Astrocyte (in vitro differentiated cells and primary cell): ENCODE measurements around the gene MBD3L4.

Experiments used
- EZH2 ChIP-seq: IDR thresholded peaks from 2 replicates; pipeline ENCODE4 v1.6.1; 2012; ENCODE audit warnings: mild to moderate bottlenecking, low read length, inconsistent platforms; ENCODE audit not compliant: insufficient read depth
- TF ChIP-seq, protein P1 (sequence below): IDR thresholded peaks from 2 replicates; pipeline ENCODE4 v1.5.1; 2011; ENCODE audit warnings: low read depth, mild to moderate bottlenecking, inconsistent platforms, low read length, moderate library complexity; ENCODE audit not compliant: insufficient read depth

DNA sequence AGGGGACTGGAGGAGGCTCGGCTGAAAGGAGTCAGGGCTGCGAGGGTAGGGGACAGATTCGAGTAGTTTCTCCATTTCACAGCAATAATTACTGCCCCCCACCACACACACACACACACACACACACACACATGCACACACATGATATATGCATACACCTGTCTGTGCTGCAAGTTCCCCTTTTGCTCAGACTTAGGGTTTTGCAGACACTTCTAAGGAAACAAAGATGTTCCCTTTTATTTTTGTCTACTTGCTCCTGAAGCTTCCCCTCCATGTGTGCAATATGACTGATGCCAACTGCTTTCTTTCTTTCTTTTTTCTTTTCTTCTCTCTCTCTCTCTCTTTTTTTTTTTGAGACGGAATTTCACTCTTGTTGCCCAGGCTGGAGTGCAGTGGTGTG is 32.1 kb downstream of the MBD3L4 start:
- TF ChIP-seq, protein P1, sequence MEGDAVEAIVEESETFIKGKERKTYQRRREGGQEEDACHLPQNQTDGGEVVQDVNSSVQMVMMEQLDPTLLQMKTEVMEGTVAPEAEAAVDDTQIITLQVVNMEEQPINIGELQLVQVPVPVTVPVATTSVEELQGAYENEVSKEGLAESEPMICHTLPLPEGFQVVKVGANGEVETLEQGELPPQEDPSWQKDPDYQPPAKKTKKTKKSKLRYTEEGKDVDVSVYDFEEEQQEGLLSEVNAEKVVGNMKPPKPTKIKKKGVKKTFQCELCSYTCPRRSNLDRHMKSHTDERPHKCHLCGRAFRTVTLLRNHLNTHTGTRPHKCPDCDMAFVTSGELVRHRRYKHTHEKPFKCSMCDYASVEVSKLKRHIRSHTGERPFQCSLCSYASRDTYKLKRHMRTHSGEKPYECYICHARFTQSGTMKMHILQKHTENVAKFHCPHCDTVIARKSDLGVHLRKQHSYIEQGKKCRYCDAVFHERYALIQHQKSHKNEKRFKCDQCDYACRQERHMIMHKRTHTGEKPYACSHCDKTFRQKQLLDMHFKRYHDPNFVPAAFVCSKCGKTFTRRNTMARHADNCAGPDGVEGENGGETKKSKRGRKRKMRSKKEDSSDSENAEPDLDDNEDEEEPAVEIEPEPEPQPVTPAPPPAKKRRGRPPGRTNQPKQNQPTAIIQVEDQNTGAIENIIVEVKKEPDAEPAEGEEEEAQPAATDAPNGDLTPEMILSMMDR = no peak
- TF ChIP-seq EZH2 = no peak
